ENCODE results near the gene LKAAEAR1. TPM values are rescaled to one million over a fixed set of nuclear protein-coding genes. Genes with fewer than 3 reads are reported as not detected.

The LKAAEAR1 gene
- total and polyA plus RNA-seq, 2 of the 13 experiments (the other 11 are each of a cell fraction or from before 2014, with no cell fraction given): not detected

- in situ Hi-C loops (cut with HindIII; ENCODE audit: extremely low pct_ligation_motif_present, low pct_unique_long_range_greater_than_20kb) (no loop called here), intact Hi-C loops (cut with micrococcal nuclease; ENCODE audit: unreplicated experiment) (no loop called here)
- ATAC-seq: no peak
- H3K79me2 ChIP-seq (ENCODE audit: insufficient read depth, low read length): no peaks in the 10 kb centered on the region
- BruUV-seq (replicated peaks): no TSS peak
- H4K20me1 ChIP-seq (ENCODE audit: insufficient read depth, low read length): peaks cover 3% of the 10 kb centered on the region; the same call in 1 of the 2 replicates
- 14% methylated on average over 9 of the region's 9 CpGs for WGBS (ENCODE audit: low lambda C conversion rate)
- no peak for DNase-seq (ENCODE audit: low spot score)
- POLR2A ChIA-PET: no interaction called here
- no peak for FAIRE-seq
- peaks cover 43 to 76% of the 10 kb centered on the region in 2 experiments for H3K27me3 ChIP-seq (ENCODE audit: control insufficient read depth in 1 of 2, insufficient read depth in 2 of 2, low read length in 2 of 2)
- CTCF ChIA-PET (ENCODE audit: low intra/inter-chr PET ratio, low total read pairs): interaction anchor here (0.6 to 2.9 kb wide), 3 partner anchors 19 to 185 kb away, joined by 3 to 21 read pairs (median 3); no protein-coding TSS in a partner anchor
- no peak for TF ChIP-seq SMYD3 (CRISPR knock-in tag; IDR thresholded peaks at IDR 0.05)
- TF ChIP-seq AHR (CRISPR knock-in tag; IDR thresholded peaks at IDR 0.05): peak; percentile 9; the same call in 1 of the 2 replicates
- TF ChIP-seq ZFP82 (CRISPR knock-in tag; IDR thresholded peaks at IDR 0.05; ENCODE audit: borderline replicate concordance): 0 out of 2 replicates have a peak, but pooled peaks have one; percentile 3
- 0 out of 2 replicates have a peak, but pooled peaks have one; percentile 1 for TF ChIP-seq ZNF709 (CRISPR knock-in tag; IDR thresholded peaks at IDR 0.05)
- no peak overlapping the region for H2AFZ ChIP-seq (ENCODE audit: low read length)
- no peaks in the 10 kb centered on the region for H3K36me3 ChIP-seq (replicated peaks in 1 of 2; ENCODE audit: control insufficient read depth in 1 of 2, insufficient read depth in 2 of 2, low read length in 2 of 2)
- no peak overlapping the region for H3K4me3 ChIP-seq (replicated peaks in 1 of 3; ENCODE audit: insufficient read depth in 1 of 3, low read depth in 2 of 3, low read length in 3 of 3)
- H3K9me3 ChIP-seq (ENCODE audit: low read length): no peaks in the 10 kb centered on the region
- no peak overlapping the region for H3K27ac ChIP-seq (ENCODE audit: extremely low read length, insufficient read depth, low read length)
- H3K9ac ChIP-seq (ENCODE audit: insufficient read depth, low read depth, low read length): no peak overlapping the region
- no peak overlapping the region for H3K4me2 ChIP-seq (ENCODE audit: low read depth, low read length)
- no peaks in the 10 kb centered on the region for H3K4me1 ChIP-seq (ENCODE audit: insufficient read depth, low read length)
Measured at GRCh38 chr20:64100946-64101688, 16.9 kb upstream of the LKAAEAR1 start.

GRCh38 chr20:64100566-64100888, 16.3 kb upstream of the LKAAEAR1 start:
- Histone ChIP-seq H3K27ac (ENCODE audit: extremely low read length, insufficient read depth, low read length) (no peak overlapping the region), H3K9ac (ENCODE audit: insufficient read depth, low read depth, low read length) (no peak overlapping the region), H3K27me3 (ENCODE audit: control insufficient read depth in 1 of 2, insufficient read depth in 2 of 2, low read length in 2 of 2) (peaks cover 39 to 71% of the 10 kb centered on the region in 2 experiments), H3K9me3 (ENCODE audit: low read length) (no peaks in the 10 kb centered on the region), H3K4me2 (ENCODE audit: low read depth, low read length) (no peak overlapping the region), H3K4me3 (replicated peaks in 1 of 3; ENCODE audit: insufficient read depth in 1 of 3, low read depth in 2 of 3, low read length in 3 of 3) (no peak overlapping the region), H3K36me3 (replicated peaks in 1 of 2; ENCODE audit: control insufficient read depth in 1 of 2, insufficient read depth in 2 of 2, low read length in 2 of 2) (no peaks in the 10 kb centered on the region), H3K4me1 (ENCODE audit: insufficient read depth, low read length) (no peaks in the 10 kb centered on the region), H2AFZ (ENCODE audit: low read length) (no peak overlapping the region), H4K20me1 (ENCODE audit: insufficient read depth, low read length) (peaks cover 3% of the 10 kb centered on the region; the same call in 1 of the 2 replicates), H3K79me2 (ENCODE audit: insufficient read depth, low read length) (no peaks in the 10 kb centered on the region)
- POLR2A ChIA-PET: no interaction called here
- intact Hi-C loops (cut with micrococcal nuclease; ENCODE audit: unreplicated experiment): no loop called here
- no peak for TF ChIP-seq GLI4 (CRISPR knock-in tag; IDR thresholded peaks at IDR 0.05; ENCODE audit: borderline replicate concordance)
- TF ChIP-seq, protein P1, sequence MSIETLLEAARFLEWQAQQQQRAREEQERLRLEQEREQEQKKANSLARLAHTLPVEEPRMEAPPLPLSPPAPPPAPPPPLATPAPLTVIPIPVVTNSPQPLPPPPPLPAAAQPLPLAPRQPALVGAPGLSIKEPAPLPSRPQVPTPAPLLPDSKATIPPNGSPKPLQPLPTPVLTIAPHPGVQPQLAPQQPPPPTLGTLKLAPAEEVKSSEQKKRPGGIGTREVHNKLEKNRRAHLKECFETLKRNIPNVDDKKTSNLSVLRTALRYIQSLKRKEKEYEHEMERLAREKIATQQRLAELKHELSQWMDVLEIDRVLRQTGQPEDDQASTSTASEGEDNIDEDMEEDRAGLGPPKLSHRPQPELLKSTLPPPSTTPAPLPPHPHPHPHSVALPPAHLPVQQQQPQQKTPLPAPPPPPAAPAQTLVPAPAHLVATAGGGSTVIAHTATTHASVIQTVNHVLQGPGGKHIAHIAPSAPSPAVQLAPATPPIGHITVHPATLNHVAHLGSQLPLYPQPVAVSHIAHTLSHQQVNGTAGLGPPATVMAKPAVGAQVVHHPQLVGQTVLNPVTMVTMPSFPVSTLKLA (IDR thresholded peaks at IDR 0.05): peak; percentile 58; the same call in 1 of the 2 replicates
- no peak for FAIRE-seq
- no peak for ATAC-seq
- DNase-seq (ENCODE audit: low spot score): no peak
- CTCF ChIA-PET (ENCODE audit: low intra/inter-chr PET ratio, low total read pairs): interaction anchor here (0.6 to 2.9 kb wide), 2 partner anchors 20 to 23 kb away, joined by 3 to 21 read pairs; no protein-coding TSS in a partner anchor
- no TSS peak for BruUV-seq (replicated peaks)
- 0% methylated on average over 4 of the region's 4 CpGs for WGBS (ENCODE audit: low lambda C conversion rate)
- in situ Hi-C loops (cut with HindIII; ENCODE audit: extremely low pct_ligation_motif_present, low pct_unique_long_range_greater_than_20kb): no loop called here

All from HepG2 (cell line).